ENCODE data around the gene NDUFB2.

GRCh38 chr7:140668641-140669040, 27.9 kb upstream of the NDUFB2 start:
- TF ChIP-seq CTCF (IDR thresholded peaks at IDR 0.05) (no peak), POLR2AphosphoS5 (IDR thresholded peaks at IDR 0.05) (no peak), POLR2A (IDR thresholded peaks at IDR 0.05) (no peak), EP300 (IDR thresholded peaks at IDR 0.05; ENCODE audit: low read depth) (no peak)

All from transverse colon (tissue), 4 donors.